ENCODE measurements around the gene IZUMO1. TPM values are rescaled to one million over a fixed set of nuclear protein-coding genes. Genes with fewer than 3 reads are reported as not detected.

IZUMO1 gene
- 0.01 TPM for polyA plus RNA-seq (2013, experiment 1 of 2)
- 0.03 TPM for polyA plus RNA-seq (2013, experiment 2 of 2)

GRCh38 chr19:48746738-48747575 lies at the start of gene IZUMO1:
IZUMO1 (minus strand) TSS chr19:48746909; CDS start chr19:48745859, 1,050 bp downstream.
- Histone ChIP-seq H3K23ac (ENCODE audit: low read depth, low read length, poor library complexity) (peak within 1 kb of the TSS; percentile 47), H4K91ac (ENCODE audit: low read depth, low read length, poor library complexity) (no peak within 1 kb of the TSS), H4K8ac (ENCODE audit: low read depth, low read length) (no peak within 1 kb of the TSS), H3K36me3 (replicated peaks in 1 of 2; ENCODE audit: control insufficient read depth in 2 of 2, insufficient read depth in 2 of 2, low read length in 2 of 2) (no peaks in the 10 kb centered on the region), H3K9ac (ENCODE audit: low read depth, low read length, poor library complexity) (no peak within 1 kb of the TSS), H2BK120ac (ENCODE audit: low read depth, low read length) (no peak within 1 kb of the TSS), H3K14ac (ENCODE audit: low read length) (no peak within 1 kb of the TSS), H3K18ac (ENCODE audit: low read length) (peak within 1 kb of the TSS; percentile 96), H3K9me3 (replicated peaks in 1 of 2; ENCODE audit: control insufficient read depth in 2 of 2, insufficient read depth in 1 of 2, low read depth in 1 of 2, low read length in 2 of 2) (peaks cover 4 to 8% of the 10 kb centered on the region in 2 donors), H3K4me2 (ENCODE audit: insufficient read depth, low read length, poor library complexity, severe bottlenecking) (peak within 1 kb of the TSS; percentile 82), H2AFZ (ENCODE audit: low read length) (peak within 1 kb of the TSS; percentile 92), H3K27ac (replicated peaks; ENCODE audit: low read length) (peak within 1 kb of the TSS; percentile 72), H2BK5ac (ENCODE audit: low read length) (no peak within 1 kb of the TSS), H2AK5ac (ENCODE audit: low read depth, low read length) (peak within 1 kb of the TSS; percentile 51), H2BK15ac (ENCODE audit: low read length) (peak within 1 kb of the TSS; percentile 40), H3K4me1 (ENCODE audit: control insufficient read depth in 2 of 2, insufficient read depth in 1 of 2, low read depth in 1 of 2, low read length in 2 of 2) (peaks cover 0 to 2% of the 10 kb centered on the region in 2 donors), H3K27me3 (ENCODE audit: control insufficient read depth in 3 of 3, insufficient read depth in 3 of 3, low read depth in 1 of 3, low read length in 3 of 3) (peaks cover 0 to 36% (median 6%) of the 10 kb centered on the region in 3 experiments), H3K4me3 (ENCODE audit: low read length in 2 of 2) (peak within 1 kb of the TSS; percentile 35 to 85), H3K79me1 (ENCODE audit: low read depth, low read length) (no peaks in the 10 kb centered on the region), H2BK12ac (ENCODE audit: low read length) (no peak within 1 kb of the TSS), H3K4ac (ENCODE audit: low read length) (no peak within 1 kb of the TSS)
- DNase-seq (ENCODE audit: low spot score), result peak; percentile 83
- no CpG with 5 or more reads among the region's 31 CpGs for WGBS, 2 donors (ENCODE audit: extremely low coverage in 2 of 2, insufficient read length in 2 of 2, insufficient replicate concordance in 1 of 2)

- H4K91ac ChIP-seq (ENCODE audit: low read depth, low read length, poor library complexity), result no peak overlapping the region
- H3K27ac ChIP-seq (replicated peaks; ENCODE audit: low read length), result no peak overlapping the region
- no peaks in the 10 kb centered on the region for H3K9me3 ChIP-seq (replicated peaks in 1 of 2; ENCODE audit: control insufficient read depth in 2 of 2, insufficient read depth in 1 of 2, low read depth in 1 of 2, low read length in 2 of 2)
- peak overlapping the region; percentile 67 for H2BK5ac ChIP-seq (ENCODE audit: low read length)
- H2BK120ac ChIP-seq (ENCODE audit: low read depth, low read length), result no peak overlapping the region
- H4K8ac ChIP-seq (ENCODE audit: low read depth, low read length), result no peak overlapping the region
- H2BK15ac ChIP-seq (ENCODE audit: low read length), result no peak overlapping the region
- no peak overlapping the region for H2BK12ac ChIP-seq (ENCODE audit: low read length)
- peaks cover 3 to 8% of the 10 kb centered on the region in 2 donors for H3K4me1 ChIP-seq (ENCODE audit: control insufficient read depth in 2 of 2, insufficient read depth in 1 of 2, low read depth in 1 of 2, low read length in 2 of 2)
- no CpG with 5 or more reads among the region's 2 CpGs for WGBS, 2 donors (ENCODE audit: extremely low coverage in 2 of 2, insufficient read length in 2 of 2, insufficient replicate concordance in 1 of 2)
- no peak for DNase-seq (ENCODE audit: low spot score)
- peaks cover 0 to 3% of the 10 kb centered on the region in 2 donors for H3K36me3 ChIP-seq (replicated peaks in 1 of 2; ENCODE audit: control insufficient read depth in 2 of 2, insufficient read depth in 2 of 2, low read length in 2 of 2)
- H2AFZ ChIP-seq (ENCODE audit: low read length), result peak overlapping the region; percentile 95
- no peak overlapping the region for H3K9ac ChIP-seq (ENCODE audit: low read depth, low read length, poor library complexity)
- H2AK5ac ChIP-seq (ENCODE audit: low read depth, low read length), result peak overlapping the region; percentile 87
- no peak overlapping the region for H3K18ac ChIP-seq (ENCODE audit: low read length)
- H3K27me3 ChIP-seq (ENCODE audit: control insufficient read depth in 3 of 3, insufficient read depth in 3 of 3, low read depth in 1 of 3, low read length in 3 of 3), result no peaks in the 10 kb centered on the region
- H3K4ac ChIP-seq (ENCODE audit: low read length), result no peak overlapping the region
- no peaks in the 10 kb centered on the region for H3K79me1 ChIP-seq (ENCODE audit: low read depth, low read length)
- H3K23ac ChIP-seq (ENCODE audit: low read depth, low read length, poor library complexity), result no peak overlapping the region
- no peak overlapping the region for H3K4me3 ChIP-seq (ENCODE audit: low read length in 2 of 2)
- no peak overlapping the region for H3K4me2 ChIP-seq (ENCODE audit: insufficient read depth, low read length, poor library complexity, severe bottlenecking)
- H3K14ac ChIP-seq (ENCODE audit: low read length), result no peak overlapping the region
These were observed 49.0 kb upstream of the IZUMO1 start for GRCh38 chr19:48795685-48796070.

GRCh38 chr19:48795055-48795684 lies 48.5 kb upstream of the IZUMO1 start:
- H3K27ac ChIP-seq (replicated peaks; ENCODE audit: low read length), result no peak overlapping the region
- no peak overlapping the region for H3K4ac ChIP-seq (ENCODE audit: low read length)

GRCh38 chr19:48794291-48794690 lies 47.6 kb upstream of the IZUMO1 start:
- Histone ChIP-seq H3K4me3 (ENCODE audit: low read length in 2 of 2) (no peak overlapping the region), H2BK12ac (ENCODE audit: low read length) (peak overlapping the region; percentile 33), H3K9ac (ENCODE audit: low read depth, low read length, poor library complexity) (no peak overlapping the region), H3K4ac (ENCODE audit: low read length) (no peak overlapping the region), H3K4me1 (ENCODE audit: control insufficient read depth in 2 of 2, insufficient read depth in 1 of 2, low read depth in 1 of 2, low read length in 2 of 2) (peaks cover 3 to 6% of the 10 kb centered on the region in 2 donors), H3K4me2 (ENCODE audit: insufficient read depth, low read length, poor library complexity, severe bottlenecking) (no peak overlapping the region), H3K18ac (ENCODE audit: low read length) (no peak overlapping the region), H2BK5ac (ENCODE audit: low read length) (no peak overlapping the region), H3K79me1 (ENCODE audit: low read depth, low read length) (no peaks in the 10 kb centered on the region), H3K27me3 (ENCODE audit: control insufficient read depth in 3 of 3, insufficient read depth in 3 of 3, low read depth in 1 of 3, low read length in 3 of 3) (no peaks in the 10 kb centered on the region), H4K91ac (ENCODE audit: low read depth, low read length, poor library complexity) (no peak overlapping the region), H4K8ac (ENCODE audit: low read depth, low read length) (no peak overlapping the region), H3K36me3 (replicated peaks in 1 of 2; ENCODE audit: control insufficient read depth in 2 of 2, insufficient read depth in 2 of 2, low read length in 2 of 2) (peaks cover 0 to 3% of the 10 kb centered on the region in 2 donors), H2AFZ (ENCODE audit: low read length) (peak overlapping the region; percentile 95), H2BK15ac (ENCODE audit: low read length) (no peak overlapping the region), H3K23ac (ENCODE audit: low read depth, low read length, poor library complexity) (no peak overlapping the region), H3K27ac (replicated peaks; ENCODE audit: low read length) (no peak overlapping the region), H2BK120ac (ENCODE audit: low read depth, low read length) (no peak overlapping the region), H3K9me3 (replicated peaks in 1 of 2; ENCODE audit: control insufficient read depth in 2 of 2, insufficient read depth in 1 of 2, low read depth in 1 of 2, low read length in 2 of 2) (no peaks in the 10 kb centered on the region), H3K14ac (ENCODE audit: low read length) (no peak overlapping the region), H2AK5ac (ENCODE audit: low read depth, low read length) (peak overlapping the region; percentile 34)
- no peak for DNase-seq (ENCODE audit: low spot score)
- no CpG with 5 or more reads among the region's 6 CpGs for WGBS, 2 donors (ENCODE audit: extremely low coverage in 2 of 2, insufficient read length in 2 of 2, insufficient replicate concordance in 1 of 2)

More at GRCh38 chr19:48795055-48795684, 48.5 kb upstream of the IZUMO1 start:
- Histone ChIP-seq H3K36me3 (replicated peaks in 1 of 2; ENCODE audit: control insufficient read depth in 2 of 2, insufficient read depth in 2 of 2, low read length in 2 of 2) (peaks cover 0 to 3% of the 10 kb centered on the region in 2 donors), H3K9me3 (replicated peaks in 1 of 2; ENCODE audit: control insufficient read depth in 2 of 2, insufficient read depth in 1 of 2, low read depth in 1 of 2, low read length in 2 of 2) (no peaks in the 10 kb centered on the region), H2BK15ac (ENCODE audit: low read length) (no peak overlapping the region), H3K79me1 (ENCODE audit: low read depth, low read length) (no peaks in the 10 kb centered on the region), H3K27me3 (ENCODE audit: control insufficient read depth in 3 of 3, insufficient read depth in 3 of 3, low read depth in 1 of 3, low read length in 3 of 3) (no peaks in the 10 kb centered on the region), H2BK12ac (ENCODE audit: low read length) (no peak overlapping the region), H3K4me2 (ENCODE audit: insufficient read depth, low read length, poor library complexity, severe bottlenecking) (peak overlapping the region; percentile 79), H4K91ac (ENCODE audit: low read depth, low read length, poor library complexity) (no peak overlapping the region), H3K4me1 (ENCODE audit: control insufficient read depth in 2 of 2, insufficient read depth in 1 of 2, low read depth in 1 of 2, low read length in 2 of 2) (peaks cover 3 to 8% of the 10 kb centered on the region in 2 donors), H3K23ac (ENCODE audit: low read depth, low read length, poor library complexity) (peak overlapping the region; percentile 32), H2AK5ac (ENCODE audit: low read depth, low read length) (no peak overlapping the region), H3K9ac (ENCODE audit: low read depth, low read length, poor library complexity) (peak overlapping the region; percentile 85), H2AFZ (ENCODE audit: low read length) (peak overlapping the region; percentile 95), H2BK120ac (ENCODE audit: low read depth, low read length) (no peak overlapping the region), H3K14ac (ENCODE audit: low read length) (no peak overlapping the region), H2BK5ac (ENCODE audit: low read length) (no peak overlapping the region), H3K18ac (ENCODE audit: low read length) (peak overlapping the region; percentile 76), H4K8ac (ENCODE audit: low read depth, low read length) (no peak overlapping the region), H3K4me3 (ENCODE audit: low read length in 2 of 2) (peak overlapping the region; percentile 72 to 89)
- DNase-seq (ENCODE audit: low spot score), result peak; percentile 91
- no CpG with 5 or more reads among the region's 38 CpGs for WGBS, 2 donors (ENCODE audit: extremely low coverage in 2 of 2, insufficient read length in 2 of 2, insufficient replicate concordance in 1 of 2)
